HG03457 (cell line): Measurements from ENCODE around the gene TSHZ3.

Source experiments
- ATAC-seq: cut with Tn5 transposase; IDR thresholded peaks from one replicate; pipeline ENCODE4 v1.9.1; 2021; ENCODE audit warnings: moderate number of reproducible peaks; ENCODE audit not compliant: unreplicated experiment

The TSHZ3 gene

DNA sequence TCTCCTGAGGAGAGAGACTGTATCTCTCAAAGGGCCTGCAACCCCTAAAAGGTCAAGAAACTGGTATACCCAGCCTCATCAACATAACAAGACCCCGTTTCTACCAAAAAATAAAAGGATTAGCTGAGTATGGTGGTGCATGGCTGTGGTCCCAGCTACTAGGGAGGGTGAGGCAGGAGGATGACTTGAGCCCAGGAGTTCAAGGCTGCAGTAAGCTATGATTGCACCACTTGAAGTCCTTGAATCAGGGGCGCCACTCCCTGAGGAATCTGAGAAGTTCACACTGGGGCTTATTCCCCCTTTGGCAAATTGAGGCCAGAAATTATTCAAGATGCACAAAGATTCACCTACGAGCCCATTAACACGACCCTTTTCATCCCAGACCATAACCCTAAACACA, 83.0 kb downstream of the TSHZ3 start:
- ATAC-seq: no peak

DNA sequence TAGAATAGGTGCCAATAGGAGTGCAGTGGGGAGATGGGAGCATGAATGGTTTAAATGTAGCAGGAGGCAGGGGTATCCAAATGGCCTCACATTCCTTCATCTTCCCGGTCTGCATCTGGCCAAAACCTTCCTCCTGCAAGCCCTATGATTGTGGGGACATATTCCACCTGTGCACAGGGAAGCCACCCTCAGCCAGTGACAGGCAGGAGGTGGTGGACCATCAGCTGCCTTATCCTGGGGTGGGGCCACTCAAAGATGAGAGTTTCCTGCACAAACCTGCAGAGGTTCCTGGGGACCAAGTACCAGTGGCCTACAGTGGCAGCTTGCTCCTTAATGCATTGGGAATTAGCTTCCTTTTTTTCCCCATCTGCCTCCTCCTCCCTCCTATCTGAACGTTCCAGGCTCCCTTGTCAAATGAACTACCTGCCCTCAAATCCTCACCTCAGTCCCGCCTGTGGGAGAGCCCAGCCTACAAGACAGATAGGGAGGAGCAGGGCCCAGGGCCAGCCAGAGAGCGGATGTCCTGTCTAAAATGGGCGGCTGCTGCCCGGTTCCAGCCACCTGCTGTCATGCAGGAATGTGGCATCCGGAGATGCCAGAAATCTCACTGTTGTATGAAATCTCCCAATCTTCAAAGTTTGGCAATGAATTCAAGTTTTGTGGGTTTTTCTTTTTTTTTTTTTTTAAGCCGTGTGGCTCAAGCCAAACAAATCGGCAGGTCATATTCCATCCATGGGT, 85.0 kb downstream of the TSHZ3 start:
- no peak for ATAC-seq

DNA sequence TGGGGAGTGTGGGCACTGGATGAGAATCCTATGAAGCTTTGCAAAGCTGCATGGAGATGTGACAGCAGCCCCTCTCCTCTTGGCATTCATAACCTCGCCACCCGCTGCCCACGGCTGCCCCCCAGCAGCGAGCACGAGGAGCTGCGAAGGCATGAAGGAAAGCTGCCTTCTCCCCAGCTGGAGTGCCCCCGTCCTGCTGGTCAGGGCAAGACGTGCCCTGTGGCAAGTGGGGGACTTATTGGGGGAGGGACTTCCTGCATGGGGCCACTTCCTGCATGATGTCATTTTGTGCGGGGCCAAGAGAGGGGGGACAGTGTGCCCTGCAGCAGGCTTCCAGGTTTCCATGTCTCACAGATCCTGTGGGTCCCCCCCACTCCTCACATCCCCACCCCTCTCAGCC, 85.9 kb downstream of the TSHZ3 start:
- ATAC-seq: no peak

DNA sequence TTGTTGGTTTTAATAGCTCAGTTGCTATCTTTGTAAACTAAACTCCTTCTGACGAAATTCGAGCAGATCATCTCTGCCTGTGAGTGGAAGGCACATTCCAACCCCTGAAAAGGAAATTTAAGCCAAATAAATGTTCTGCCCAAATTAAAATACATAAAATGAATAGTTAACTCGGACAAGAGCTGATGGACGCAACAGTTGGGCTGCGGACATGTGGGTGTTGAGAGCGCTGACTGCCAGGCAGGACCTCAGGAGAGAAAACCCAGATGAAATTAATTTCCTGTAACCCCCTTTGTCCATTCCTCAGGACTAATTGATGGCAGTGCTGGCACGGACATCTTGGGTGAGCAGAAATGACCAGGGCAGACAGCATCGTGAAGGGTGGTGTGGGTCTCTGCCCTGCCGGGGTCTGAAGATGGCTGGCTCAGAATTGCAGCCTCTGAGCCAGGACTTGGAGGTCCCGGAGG, 86.5 kb downstream of the TSHZ3 start:
- ATAC-seq: no peak

DNA sequence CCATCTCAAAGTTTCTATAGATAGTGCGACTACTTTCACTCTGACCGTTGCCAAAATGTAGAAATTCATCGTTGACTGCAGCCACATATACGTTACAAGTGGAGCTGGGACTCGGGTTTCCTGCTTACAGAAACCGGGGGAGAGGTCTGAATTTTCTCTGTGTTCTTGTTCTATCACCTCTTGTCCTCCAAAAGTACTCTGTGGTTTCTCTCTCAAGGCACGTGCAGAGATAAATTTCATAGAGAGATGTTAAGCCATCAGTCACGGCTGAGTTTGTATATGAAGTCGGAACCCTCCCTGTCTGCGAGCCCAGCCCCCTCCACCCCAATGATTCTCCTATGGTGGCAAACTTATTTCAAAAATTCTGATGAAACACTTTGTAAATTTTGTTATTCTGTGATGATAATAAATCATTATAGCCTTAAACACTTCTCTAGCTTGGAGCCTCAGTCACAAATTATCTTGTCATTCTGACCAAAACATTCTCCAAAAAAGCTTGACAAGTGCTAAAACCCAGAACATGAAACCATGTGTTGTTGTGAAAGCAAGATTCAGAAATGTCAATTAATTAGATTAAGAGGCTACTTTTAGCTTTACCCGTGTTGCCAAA, 87.5 kb downstream of the TSHZ3 start:
- no peak for ATAC-seq

DNA sequence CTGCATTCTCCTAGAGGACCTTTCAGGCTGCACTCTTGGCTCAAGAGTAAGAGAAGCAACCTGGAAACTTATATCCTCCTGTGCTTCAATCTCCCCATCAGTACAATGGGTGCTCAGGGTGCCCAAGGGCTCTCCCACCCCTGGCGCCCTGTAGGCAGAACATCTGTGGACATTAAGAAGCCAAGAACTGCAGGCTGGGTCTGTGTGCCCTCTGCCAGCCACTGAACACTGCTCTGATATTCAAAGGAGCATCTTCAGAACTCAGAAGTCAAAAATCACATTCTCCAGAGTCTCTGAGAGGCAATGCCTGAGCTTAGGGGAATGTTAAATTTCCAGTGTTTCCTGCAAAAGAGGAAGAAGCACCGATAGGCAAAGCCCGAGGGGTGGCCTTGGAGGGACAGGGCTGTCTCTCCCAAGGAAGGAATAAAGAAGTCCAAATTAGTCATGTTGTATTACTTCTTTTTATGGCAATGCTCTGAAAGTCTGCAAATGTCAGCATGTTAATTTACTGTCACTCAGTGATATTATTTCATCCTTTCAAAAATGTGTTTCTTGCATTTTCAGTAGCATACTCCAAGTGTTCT, 88.1 kb downstream of the TSHZ3 start:
- no peak for ATAC-seq

DNA sequence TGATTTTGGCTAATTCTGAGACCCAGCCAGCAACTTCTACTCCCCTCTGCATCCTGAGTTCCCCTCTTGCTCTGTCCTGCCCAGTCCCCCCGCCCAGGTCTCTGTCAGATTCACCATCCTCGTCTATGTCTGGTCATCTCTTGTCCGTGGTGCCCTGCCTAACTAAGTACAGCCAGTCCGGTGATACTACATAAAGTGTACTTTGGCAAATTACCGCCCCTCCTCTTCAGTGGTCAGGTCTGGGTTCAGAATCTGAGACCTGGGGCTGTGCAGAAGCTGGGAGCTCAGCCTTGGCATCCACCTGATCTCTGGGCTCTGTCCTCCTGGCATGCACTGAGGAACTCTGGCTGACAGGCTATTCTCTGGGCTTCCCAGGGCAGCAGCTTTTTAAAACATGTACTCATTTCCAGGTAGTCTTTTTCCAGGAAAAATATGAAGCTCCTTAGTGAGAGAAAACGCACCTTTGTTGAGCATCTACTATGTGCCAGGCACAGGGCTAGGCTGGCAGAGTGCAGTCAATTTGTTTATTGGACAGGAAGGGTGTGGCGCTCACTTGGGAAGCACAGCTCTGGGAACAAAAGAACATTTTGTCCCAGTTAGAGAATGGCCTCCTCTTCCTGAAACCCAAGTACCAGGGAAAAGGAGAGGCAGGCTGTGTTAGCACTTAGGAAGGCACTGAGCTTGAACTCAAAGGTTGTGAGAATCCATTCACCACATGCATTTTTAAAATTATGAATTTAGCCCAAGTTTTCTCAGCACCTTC, 88.9 kb downstream of the TSHZ3 start:
- no peak for ATAC-seq

DNA sequence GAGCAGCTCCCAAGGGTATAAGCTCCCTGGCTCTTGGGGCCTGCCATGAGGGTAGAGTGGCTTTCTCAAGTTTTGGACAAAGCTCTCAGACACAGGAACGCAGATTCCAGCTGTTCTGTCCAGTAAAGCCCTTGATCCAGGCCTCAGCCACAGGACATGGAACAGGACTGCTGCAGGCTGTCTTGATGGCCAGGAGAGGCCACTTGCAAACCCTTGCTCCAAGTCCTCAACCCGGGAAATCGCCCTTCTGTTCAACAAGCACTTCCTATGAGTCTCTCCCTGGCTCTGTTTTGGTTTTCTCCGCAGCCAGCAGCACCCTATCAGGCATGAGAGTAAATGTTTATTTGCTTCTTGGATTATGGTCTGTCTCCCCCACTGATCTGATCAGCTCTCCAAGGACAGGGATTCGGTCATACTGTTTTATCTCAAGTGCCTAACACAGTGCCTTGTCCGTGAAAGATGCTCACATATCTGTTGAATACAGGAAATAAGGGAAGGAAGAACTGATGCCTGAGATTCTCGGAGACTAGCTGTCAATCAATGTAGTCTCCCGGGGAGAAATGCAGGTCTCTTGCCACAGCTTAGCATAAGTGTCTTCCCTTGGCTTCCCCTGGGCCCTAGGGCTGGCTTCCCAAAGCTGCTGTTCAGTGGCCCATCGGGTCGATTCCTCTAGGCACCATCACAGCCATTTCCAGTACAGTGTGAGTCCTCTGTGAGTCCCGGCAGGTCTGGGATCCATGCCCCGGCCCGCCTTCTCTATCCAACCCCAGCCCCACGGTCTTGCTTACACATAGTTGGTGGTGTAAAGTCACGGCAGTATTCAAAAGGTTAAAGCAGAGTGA, 90.8 kb downstream of the TSHZ3 start:
- no peak for ATAC-seq

DNA sequence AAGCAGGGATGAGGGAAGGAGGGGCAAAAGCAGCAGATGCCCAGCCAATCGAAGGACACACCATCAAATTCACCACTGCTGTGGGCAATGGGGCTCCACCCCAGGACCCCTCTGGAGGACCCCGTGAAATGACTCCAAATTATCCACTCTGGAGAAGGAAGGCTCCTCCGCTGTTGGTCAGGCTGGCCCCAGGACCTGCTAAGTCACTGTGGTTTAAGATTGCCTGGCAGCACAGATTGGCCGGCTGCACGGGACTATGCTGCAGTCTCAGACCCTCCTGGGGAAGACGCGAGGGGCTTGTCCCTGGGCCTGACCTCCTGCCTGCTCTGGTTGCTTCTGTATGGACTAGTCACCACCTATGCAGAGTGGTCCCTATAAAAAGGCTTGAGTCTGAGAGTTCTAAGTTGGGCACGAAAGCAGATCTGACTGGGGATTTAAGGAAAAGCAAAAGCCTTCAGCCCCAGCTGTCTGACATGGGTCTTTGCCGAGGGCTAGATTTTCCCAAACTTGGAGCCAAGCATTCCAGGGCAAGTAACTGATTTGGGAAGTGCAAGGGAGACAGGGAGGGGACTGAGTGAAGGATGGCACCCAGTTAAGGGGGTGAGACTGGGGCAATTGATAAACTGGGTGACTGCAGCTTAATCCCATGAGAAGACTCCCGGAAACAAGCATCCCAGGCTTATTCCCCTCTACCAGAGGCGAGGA, 91.7 kb downstream of the TSHZ3 start:
- ATAC-seq: no peak

DNA sequence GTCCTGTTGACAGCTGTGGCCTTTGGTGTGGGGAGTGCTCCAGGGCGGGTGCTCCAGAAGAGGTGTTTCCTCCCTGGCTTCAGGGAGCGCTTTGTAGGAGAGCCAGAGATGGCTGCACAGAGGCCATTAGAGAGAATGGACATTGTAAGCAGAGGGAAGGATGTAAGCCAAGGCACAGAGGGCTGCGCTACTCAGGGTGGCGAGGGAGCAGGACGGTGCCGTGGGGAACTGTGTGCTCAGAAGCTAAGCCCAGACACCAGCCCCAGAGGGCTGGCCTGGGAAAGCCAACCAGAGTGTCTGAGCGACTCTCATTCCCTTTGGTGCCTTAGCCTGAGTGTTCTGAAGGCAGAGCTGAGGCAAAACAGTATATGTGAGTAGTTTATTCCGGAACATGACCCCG, 92.2 kb downstream of the TSHZ3 start:
- no peak for ATAC-seq

DNA sequence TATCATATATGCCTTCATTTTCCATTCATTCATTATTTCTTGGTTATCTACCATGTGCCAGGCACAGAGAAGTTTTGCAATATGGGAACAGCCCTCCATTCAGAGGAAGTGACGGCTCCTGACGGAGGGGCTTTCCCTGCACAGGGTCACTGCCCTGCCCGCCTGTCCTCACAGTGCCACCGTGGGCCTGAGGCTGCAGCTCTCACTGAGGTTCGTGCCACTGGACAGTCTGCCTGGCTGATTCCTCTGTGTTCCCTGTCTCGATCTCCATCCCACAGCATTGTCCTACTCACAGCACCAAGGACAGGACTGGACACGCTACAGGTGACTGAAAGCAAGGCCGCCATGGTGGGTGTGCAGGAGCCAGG, 92.7 kb downstream of the TSHZ3 start:
- no peak for ATAC-seq

DNA sequence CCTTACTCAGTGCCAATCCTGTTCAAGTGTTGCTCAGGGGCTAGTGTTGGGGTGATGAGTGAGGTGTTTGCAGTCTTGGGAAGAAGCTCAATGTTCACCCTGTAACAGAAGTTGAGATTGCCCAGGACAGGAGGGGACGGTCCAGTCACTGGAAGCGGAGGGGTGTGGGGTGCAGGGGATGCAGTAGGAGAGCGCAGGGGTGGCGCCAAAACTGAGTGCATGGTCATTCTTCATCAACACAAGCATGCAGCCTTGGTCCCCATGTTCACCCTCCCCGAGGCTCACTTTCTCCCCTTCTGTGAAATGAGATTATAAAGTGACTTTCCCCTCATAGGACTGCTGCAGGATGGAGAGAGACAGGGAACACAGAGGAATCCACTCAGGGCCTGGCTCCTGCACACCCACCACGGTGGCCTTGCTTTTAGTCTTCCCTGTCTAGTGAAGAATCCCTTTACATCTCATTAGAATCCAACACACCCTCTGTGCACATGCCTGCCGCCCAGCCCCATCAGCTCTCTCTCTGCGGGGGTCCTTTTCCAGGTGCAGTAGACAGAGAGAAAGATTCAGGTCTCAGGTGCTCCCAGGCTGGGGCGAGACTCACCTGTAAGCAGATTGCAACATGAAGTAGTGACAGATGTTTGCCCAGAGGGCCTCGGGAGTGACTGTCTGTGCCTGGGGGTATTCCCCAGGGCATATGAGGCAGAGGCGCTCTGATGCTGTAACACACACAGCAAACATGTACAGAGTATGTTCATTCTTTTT, 93.2 kb downstream of the TSHZ3 start:
- ATAC-seq: no peak

DNA sequence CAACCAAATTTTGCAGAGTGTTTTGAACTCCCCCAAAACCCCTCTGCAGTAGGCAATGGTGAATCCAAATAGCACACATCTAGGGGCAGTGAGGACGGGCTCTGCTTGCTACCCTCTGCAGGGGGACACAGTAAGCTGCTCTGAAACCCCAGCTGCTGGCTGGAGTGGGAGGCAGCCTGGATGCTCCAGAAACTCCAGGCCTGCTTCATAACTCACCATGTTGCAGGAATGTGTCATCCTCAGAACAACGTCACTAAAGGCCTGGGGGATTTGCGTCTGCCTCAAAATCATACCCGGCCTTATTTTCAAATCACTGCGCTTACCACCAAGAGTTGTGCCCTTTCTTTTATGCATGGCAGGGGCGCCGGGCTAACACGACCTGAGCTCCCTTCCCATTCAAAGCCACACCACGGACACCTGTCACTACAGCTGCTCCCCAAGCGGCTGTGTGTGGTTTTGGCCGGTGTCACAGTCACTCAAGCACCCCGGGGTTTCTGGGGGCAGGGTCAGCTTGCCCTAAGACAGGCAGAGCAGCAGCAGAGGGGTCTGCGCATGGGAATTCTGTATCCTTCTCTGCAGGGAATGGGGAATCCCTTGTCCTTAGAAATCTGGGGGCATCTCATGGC, 93.9 kb downstream of the TSHZ3 start:
- ATAC-seq: no peak

DNA sequence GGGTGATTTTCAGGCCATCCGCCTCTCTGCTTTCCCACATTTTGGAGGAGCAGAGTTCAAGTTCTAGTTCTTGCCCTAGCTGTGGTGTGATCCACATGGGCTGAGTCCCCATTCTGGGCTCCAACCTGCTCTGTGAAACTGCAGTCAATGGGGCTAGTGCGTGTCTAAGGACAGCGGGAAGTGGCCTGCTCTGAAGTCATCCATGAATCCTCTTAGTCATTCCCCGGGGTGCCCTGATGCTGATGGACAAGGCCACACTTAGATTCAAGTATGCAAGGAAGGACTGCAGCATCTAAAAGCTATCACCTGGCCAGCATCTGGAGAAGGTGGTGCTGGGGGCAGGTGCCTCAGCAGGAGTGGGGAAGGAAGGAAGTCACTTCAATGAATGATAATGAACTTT, 94.6 kb downstream of the TSHZ3 start:
- ATAC-seq: no peak

DNA sequence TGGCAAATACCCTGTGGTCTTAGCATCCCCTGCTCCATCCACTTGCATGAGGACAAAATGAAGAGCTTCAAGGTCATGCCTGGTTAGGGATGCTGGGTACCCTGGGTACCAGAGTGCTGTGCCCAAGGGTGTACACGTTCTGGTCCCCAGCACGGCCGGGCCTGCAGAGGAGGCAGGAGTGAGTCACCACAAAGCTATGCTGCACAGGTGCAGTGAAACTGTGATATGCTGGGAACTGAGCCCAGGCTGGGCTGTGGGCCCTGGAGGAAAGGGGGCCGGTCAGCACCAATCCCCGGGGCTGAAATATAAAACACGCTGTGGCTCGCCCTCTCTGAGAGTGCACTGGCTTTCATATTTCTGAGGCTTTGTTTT, 95.1 kb downstream of the TSHZ3 start:
- no peak for ATAC-seq

DNA sequence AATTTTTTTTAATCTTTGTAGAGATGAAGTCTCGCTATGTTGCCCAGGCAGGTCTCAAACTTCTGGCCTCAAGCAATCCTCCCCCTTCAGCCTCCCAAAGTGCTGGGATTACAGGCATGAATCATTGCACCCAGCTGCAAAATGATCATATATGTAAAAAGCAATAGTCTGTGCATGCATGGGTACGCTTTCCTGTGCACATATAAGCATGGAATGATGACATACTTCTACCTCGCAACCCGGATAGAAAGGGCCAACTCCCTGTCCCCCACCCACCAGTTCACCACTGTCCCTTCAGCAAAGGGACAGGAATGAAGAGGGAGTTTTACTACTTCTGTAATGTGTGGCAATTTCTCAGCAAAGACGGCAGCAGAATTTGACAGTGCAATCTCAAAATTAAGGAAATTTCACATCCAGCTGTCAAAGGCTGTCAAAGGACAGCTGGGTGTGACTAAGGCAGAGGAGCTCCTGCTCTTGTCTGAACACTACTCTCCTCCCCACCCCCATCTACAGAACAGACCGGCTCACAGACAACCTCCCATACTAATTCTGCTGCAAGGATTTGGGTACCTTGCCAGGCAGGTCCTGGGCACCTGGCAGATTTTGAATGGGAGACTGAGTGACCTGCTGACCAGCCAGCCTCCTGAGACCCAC, 95.6 kb downstream of the TSHZ3 start:
- ATAC-seq: no peak

DNA sequence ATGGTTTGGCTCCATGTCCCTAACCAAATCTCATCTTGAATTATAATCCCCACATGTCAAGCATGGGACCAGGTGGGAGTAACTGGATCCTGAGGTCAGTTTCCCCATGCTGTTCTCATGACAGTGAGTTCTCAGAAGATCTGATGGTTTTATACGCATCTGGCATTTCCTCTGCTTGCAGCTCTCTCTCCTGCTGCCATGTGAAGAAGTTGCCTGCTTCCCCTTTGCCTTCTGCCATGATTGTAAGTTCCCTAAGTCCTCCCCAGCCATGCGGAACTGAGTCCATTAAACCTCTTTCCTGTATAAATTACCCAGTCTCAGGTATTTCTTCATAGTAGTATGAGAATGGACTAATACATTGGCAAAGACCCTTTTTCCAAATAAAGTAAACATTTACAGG, 96.8 kb downstream of the TSHZ3 start:
- no peak for ATAC-seq

DNA sequence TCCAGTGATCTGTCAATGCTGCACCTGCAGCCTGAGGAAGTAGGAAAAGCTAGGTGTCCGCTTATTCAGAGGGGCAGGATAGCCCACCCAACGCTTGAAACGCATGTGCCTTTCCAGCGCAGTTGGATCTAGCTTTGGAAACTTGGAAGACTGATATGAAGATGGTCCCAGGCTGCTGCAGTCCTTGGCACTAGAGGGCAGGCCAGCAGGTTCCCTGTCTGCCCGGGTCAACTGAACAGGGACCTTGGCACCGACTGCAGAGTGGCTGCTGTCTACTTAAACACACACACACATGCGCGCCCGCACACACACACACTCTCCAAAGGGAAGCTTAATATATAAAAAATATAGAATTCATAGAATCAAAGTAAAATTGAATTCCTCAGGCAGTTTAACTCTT, 100.0 kb downstream of the TSHZ3 start:
- ATAC-seq: no peak

DNA sequence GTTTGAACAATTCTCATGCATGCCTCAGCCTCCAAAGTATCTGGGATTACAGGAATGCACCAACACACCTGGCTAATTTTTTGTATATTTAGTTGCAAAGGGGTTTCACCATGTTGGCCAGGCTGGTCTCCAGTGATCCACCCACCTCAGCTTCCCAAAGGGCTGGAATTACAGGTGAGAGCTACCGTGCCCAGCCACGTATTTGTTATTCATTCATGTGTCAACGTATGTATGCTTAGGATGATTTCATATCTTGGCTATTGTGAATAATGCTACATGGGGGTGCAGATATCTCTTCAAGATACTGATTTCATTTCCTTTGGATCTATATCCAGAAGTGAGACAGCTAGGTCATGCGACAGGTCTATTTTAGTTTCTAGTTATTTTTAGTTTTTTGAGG, 113.4 kb downstream of the TSHZ3 start:
- ATAC-seq: no peak
